HG02623 (cell line): ENCODE results near the gene EI24.
A peak's percentile ranks its signal among the peaks of the same experiment; 100 is the strongest.

Source experiments
- ATAC-seq: cut with Tn5 transposase; IDR thresholded peaks from one replicate; pipeline ENCODE4 v1.9.1; 2021; ENCODE audit warnings: moderate library complexity; ENCODE audit not compliant: unreplicated experiment

Gene EI24

DNA sequence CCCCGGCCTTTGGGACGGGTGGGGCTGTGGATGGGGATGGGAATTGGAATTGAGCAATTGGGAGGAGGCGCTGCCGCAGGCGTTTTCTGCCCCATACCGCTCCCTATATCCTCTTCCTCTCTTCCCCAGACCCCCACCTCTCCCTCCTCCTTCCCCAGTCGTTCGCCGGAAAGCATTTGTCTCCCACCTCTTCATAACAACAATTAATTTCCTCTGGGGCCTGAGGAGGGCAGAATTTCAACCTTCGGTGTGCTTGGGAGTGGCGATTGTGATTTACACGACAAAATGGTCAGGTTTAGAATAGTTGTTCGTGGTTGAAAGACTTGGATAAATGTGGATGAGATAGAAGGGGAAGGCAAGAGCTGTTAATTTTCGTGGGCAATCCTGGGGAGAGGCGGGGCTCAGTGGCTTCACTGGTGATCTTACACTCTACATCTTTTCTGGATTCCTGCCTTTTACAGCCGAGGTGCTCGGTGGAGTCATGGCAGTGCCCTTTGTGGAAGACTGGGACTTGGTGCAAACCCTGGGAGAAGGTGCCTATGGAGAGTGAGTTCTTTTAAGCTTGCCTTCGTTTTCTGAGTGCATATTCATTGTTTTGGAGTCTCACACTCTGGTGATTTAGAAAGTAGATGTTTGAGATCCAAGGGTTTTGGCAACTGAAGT is 57.1 kb downstream of the EI24 start:
- ATAC-seq: peak; percentile 12

DNA sequence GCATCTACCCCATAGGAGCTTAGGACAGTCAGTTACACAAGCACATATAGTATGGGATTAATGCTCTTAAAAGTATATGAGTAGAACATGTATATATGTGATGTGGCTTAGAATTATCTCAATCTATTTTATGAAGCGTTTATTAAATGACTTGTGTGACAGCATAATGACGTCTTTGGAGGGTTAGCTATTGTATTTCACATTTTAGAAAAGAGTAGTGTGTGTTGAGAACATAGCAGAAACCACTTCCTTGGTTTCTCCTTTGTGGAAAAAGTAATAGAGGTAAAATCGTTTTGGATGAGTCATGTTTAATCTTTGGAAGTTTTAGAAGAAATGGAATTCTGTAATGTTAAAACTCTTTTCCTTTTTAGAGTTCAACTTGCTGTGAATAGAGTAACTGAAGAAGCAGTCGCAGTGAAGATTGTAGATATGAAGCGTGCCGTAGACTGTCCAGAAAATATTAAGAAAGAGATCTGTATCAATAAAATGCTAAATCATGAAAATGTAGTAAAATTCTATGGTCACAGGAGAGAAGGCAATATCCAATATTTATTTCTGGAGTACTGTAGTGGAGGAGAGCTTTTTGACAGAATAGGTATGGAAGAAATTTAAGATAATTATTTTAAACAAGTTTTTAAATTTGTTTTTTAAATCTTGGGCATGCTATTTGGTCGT is 58.1 kb downstream of the EI24 start:
- no peak for ATAC-seq
